ENCODE data around the gene TSPOAP1.
"Not testable (repeated sequence)": the region's sequence is repeated elsewhere in the genome, so short reads cannot be mapped to it uniquely, and the experiment has no call there.

The TSPOAP1 gene

GRCh38 chr17:58351831-58352595 lies 23.4 kb upstream of the TSPOAP1 start, which contains the start of gene SUPT4H1:
TSS of gene SUPT4H1 (minus strand) at chr17:58352201. CDS start at chr17:58352135, 66 bp downstream.
- DNase-seq, result peak; percentile 92 to 94
- peaks cover 60% of the 10 kb centered on the region for H3K4me1 Mint-ChIP-seq
- H3K9me3 Mint-ChIP-seq, result no peaks in the 10 kb centered on the region
- peak within 1 kb of the TSS; percentile 89 to 100 for H3K4me3 Mint-ChIP-seq
- peak within 1 kb of the TSS; percentile 93 to 97 for H3K27ac Mint-ChIP-seq
- H3K27me3 Mint-ChIP-seq, result no peaks in the 10 kb centered on the region
- ATAC-seq, result peak; percentile 94

- peak overlapping the region; percentile 89 to 100 for H3K4me3 Mint-ChIP-seq
- DNase-seq (no peak), ATAC-seq (no peak)
- H3K4me1 Mint-ChIP-seq, result peaks cover 69% of the 10 kb centered on the region
- H3K27me3 Mint-ChIP-seq, result no peaks in the 10 kb centered on the region
- H3K9me3 Mint-ChIP-seq, result no peaks in the 10 kb centered on the region
- H3K27ac Mint-ChIP-seq, result peak overlapping the region in 1 of 2 donors; percentile 93
Observed at GRCh38 chr17:58351182-58351581, 22.6 kb upstream of the TSPOAP1 start.

- no peaks in the 10 kb centered on the region for H3K27me3 Mint-ChIP-seq
- no peak for ATAC-seq
- H3K27ac Mint-ChIP-seq, result no peak overlapping the region
- no peak for DNase-seq
- peaks cover 77% of the 10 kb centered on the region for H3K4me1 Mint-ChIP-seq
- peak overlapping the region; percentile 20 to 77 for H3K4me3 Mint-ChIP-seq
- no peaks in the 10 kb centered on the region for H3K9me3 Mint-ChIP-seq
Observed at GRCh38 chr17:58348038-58348437, 19.4 kb upstream of the TSPOAP1 start.

- peaks cover 83% of the 10 kb centered on the region for H3K4me1 Mint-ChIP-seq
- DNase-seq (no peak), ATAC-seq (no peak)
- H3K27me3 Mint-ChIP-seq, result no peaks in the 10 kb centered on the region
- peak overlapping the region; percentile 95 to 99 for H3K27ac Mint-ChIP-seq
- H3K4me3 Mint-ChIP-seq, result peak overlapping the region; percentile 77 to 99
- no peaks in the 10 kb centered on the region for H3K9me3 Mint-ChIP-seq
Observed at GRCh38 chr17:58345500-58345899, 16.9 kb upstream of the TSPOAP1 start.

GRCh38 chr17:58344791-58345157 lies 16.2 kb upstream of the TSPOAP1 start:
- H3K27me3 Mint-ChIP-seq, result no peaks in the 10 kb centered on the region
- peak overlapping the region; percentile 95 to 99 for H3K27ac Mint-ChIP-seq
- DNase-seq, result peak; percentile 76 to 83
- H3K4me1 Mint-ChIP-seq, result peaks cover 81% of the 10 kb centered on the region
- H3K9me3 Mint-ChIP-seq, result no peaks in the 10 kb centered on the region
- peak; percentile 79 for ATAC-seq
- H3K4me3 Mint-ChIP-seq, result peak overlapping the region; percentile 77 to 99

GRCh38 chr17:58344047-58344790 lies 15.6 kb upstream of the TSPOAP1 start:
- Mint-ChIP-seq H3K4me3 (peak overlapping the region; percentile 77 to 99), H3K27ac (peak overlapping the region; percentile 95 to 99), H3K27me3 (no peaks in the 10 kb centered on the region), H3K9me3 (no peaks in the 10 kb centered on the region), H3K4me1 (peaks cover 75% of the 10 kb centered on the region)
- ATAC-seq (peak; percentile 88), DNase-seq (peak; percentile 90 to 97)

GRCh38 chr17:58343131-58343530 lies 14.5 kb upstream of the TSPOAP1 start:
- Mint-ChIP-seq H3K4me3 (peak overlapping the region; percentile 77 to 99), H3K4me1 (peaks cover 67% of the 10 kb centered on the region), H3K27me3 (no peaks in the 10 kb centered on the region), H3K9me3 (no peaks in the 10 kb centered on the region), H3K27ac (peak overlapping the region; percentile 95 to 99)
- ATAC-seq (no peak), DNase-seq (peak in 1 of 2 donors; percentile 22)

- peak in 1 of 2 donors; percentile 20 for DNase-seq
- H3K4me1 Mint-ChIP-seq, result peaks cover 67% of the 10 kb centered on the region
- peak overlapping the region; percentile 95 to 99 for H3K27ac Mint-ChIP-seq
- no peak for ATAC-seq
- peak overlapping the region; percentile 77 to 99 for H3K4me3 Mint-ChIP-seq
- no peaks in the 10 kb centered on the region for H3K27me3 Mint-ChIP-seq
- no peaks in the 10 kb centered on the region for H3K9me3 Mint-ChIP-seq
Observed at GRCh38 chr17:58341861-58342475, 13.4 kb upstream of the TSPOAP1 start.

GRCh38 chr17:58341136-58341860 lies 12.7 kb upstream of the TSPOAP1 start:
- peak in 1 of 2 donors; percentile 9 for DNase-seq
- not testable (repeated sequence) for ATAC-seq, H3K9me3 Mint-ChIP-seq, H3K27me3 Mint-ChIP-seq
- peak overlapping the region; percentile 77 to 99 for H3K4me3 Mint-ChIP-seq
- peaks cover 67% of the 10 kb centered on the region for H3K4me1 Mint-ChIP-seq
- H3K27ac Mint-ChIP-seq, result peak overlapping the region; percentile 95 to 99

GRCh38 chr17:58340405-58340876 lies 11.8 kb upstream of the TSPOAP1 start:
- Mint-ChIP-seq H3K27me3 (no peaks in the 10 kb centered on the region), H3K27ac (peak overlapping the region; percentile 95 to 98), H3K4me1 (peaks cover 65% of the 10 kb centered on the region), H3K4me3 (peak overlapping the region; percentile 77 to 99), H3K9me3 (no peaks in the 10 kb centered on the region)
- peak in 1 of 2 donors; percentile 11 for DNase-seq
- no peak for ATAC-seq

- Mint-ChIP-seq H3K4me1 (peaks cover 60% of the 10 kb centered on the region), H3K27ac (peak overlapping the region; percentile 95 to 100), H3K27me3 (no peaks in the 10 kb centered on the region), H3K4me3 (peak overlapping the region; percentile 77 to 99), H3K9me3 (no peaks in the 10 kb centered on the region)
- peak in 1 of 2 donors; percentile 61 for DNase-seq
- ATAC-seq, result no peak
Observed at GRCh38 chr17:58339755-58340404, 11.3 kb upstream of the TSPOAP1 start.

- Mint-ChIP-seq H3K9me3 (no peaks in the 10 kb centered on the region), H3K27me3 (no peaks in the 10 kb centered on the region), H3K4me1 (peaks cover 55% of the 10 kb centered on the region), H3K4me3 (peak overlapping the region; percentile 77 to 99), H3K27ac (peak overlapping the region; percentile 95 to 100)
- ATAC-seq (peak; percentile 47), DNase-seq (peak; percentile 80 to 88)
Observed at GRCh38 chr17:58338841-58339754, 10.5 kb upstream of the TSPOAP1 start.

GRCh38 chr17:58338454-58338840 lies 9.9 kb upstream of the TSPOAP1 start:
- no peaks in the 10 kb centered on the region for H3K9me3 Mint-ChIP-seq
- ATAC-seq, result peak; percentile 8
- peak overlapping the region; percentile 95 to 100 for H3K27ac Mint-ChIP-seq
- peak overlapping the region; percentile 77 to 99 for H3K4me3 Mint-ChIP-seq
- DNase-seq, result no peak
- H3K4me1 Mint-ChIP-seq, result peaks cover 50% of the 10 kb centered on the region
- no peaks in the 10 kb centered on the region for H3K27me3 Mint-ChIP-seq
